Stomach (tissue), 4 donors: Measurements from ENCODE around the gene MAP3K7CL.

ENCODE experiments used
- EP300 ChIP-seq: sonication (generic); formaldehyde crosslinking; IDR thresholded peaks from one replicate; pipeline ENCODE4 v1.6.1; 2017; ENCODE audit warnings: antibody characterized with exemption
- POLR2A ChIP-seq, 4 donors: fragments of 450-650 bp; IDR thresholded peaks; one replicate each; pipeline ENCODE4 v1.6.1; 2016; ENCODE audit warnings: antibody characterized with exemption in 4 of 4, control low read depth in 2 of 4, mild to moderate bottlenecking in 1 of 4, moderate library complexity in 1 of 4
- POLR2AphosphoS5 ChIP-seq, 3 donors: sonication (generic); formaldehyde crosslinking; IDR thresholded peaks; one replicate each; pipeline ENCODE4 v1.6.1; 2016; ENCODE audit warnings: antibody characterized with exemption in 3 of 3
- TF ChIP-seq, protein P1 (sequence below), 7 experiments: fragments of 450-650 bp in 4 of 7; fragments of 200-600 bp in 3 of 7; sonication (generic) in 3 of 7; IDR thresholded peaks; one replicate each; pipeline ENCODE4 v1.5.1; 2016 to 2019; ENCODE audit warnings: antibody characterized with exemption in 7 of 7, control low read depth in 2 of 7, mild to moderate bottlenecking in 1 of 7

DNA sequence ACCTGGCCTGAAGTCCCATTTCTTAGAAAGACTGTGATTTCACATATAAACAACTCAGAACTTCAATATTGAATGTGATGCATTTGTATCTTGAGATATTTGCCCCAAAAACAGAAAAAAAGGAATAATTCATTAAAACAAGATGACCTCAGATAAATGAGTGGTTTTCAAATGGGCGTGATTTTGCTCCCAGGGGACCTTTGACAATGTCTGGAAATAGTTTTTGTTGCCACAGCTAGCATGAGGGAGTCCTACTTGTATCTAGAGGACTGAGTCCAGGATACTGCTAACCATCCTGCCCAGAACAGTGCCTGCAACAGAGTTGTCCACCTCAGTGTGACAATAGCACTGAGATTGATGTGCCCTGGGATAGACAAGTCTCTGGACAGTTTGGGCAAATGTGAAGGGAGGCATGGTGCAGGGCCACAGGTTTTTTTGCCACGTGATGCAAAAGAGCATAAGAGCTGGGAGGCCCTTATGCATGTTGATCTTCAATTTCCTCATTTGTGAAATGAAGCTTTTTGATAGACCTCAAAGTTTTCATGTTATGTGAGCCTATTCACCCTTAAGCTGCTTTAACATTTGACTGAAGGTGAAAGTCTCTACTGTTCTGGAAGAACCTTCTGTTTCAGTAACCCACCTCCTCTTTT, 46.2 kb downstream of the MAP3K7CL start:
- no peak for TF ChIP-seq POLR2A (IDR thresholded peaks at IDR 0.05)
- TF ChIP-seq, protein P1, sequence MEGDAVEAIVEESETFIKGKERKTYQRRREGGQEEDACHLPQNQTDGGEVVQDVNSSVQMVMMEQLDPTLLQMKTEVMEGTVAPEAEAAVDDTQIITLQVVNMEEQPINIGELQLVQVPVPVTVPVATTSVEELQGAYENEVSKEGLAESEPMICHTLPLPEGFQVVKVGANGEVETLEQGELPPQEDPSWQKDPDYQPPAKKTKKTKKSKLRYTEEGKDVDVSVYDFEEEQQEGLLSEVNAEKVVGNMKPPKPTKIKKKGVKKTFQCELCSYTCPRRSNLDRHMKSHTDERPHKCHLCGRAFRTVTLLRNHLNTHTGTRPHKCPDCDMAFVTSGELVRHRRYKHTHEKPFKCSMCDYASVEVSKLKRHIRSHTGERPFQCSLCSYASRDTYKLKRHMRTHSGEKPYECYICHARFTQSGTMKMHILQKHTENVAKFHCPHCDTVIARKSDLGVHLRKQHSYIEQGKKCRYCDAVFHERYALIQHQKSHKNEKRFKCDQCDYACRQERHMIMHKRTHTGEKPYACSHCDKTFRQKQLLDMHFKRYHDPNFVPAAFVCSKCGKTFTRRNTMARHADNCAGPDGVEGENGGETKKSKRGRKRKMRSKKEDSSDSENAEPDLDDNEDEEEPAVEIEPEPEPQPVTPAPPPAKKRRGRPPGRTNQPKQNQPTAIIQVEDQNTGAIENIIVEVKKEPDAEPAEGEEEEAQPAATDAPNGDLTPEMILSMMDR (IDR thresholded peaks at IDR 0.05), result no peak
- no peak for TF ChIP-seq EP300
- no peak for TF ChIP-seq POLR2AphosphoS5 (IDR thresholded peaks at IDR 0.05)
